Measurements from ENCODE around the gene PER3. TPM values are rescaled to one million over a fixed set of nuclear protein-coding genes. Genes with fewer than 3 reads are reported as not detected.

PER3 gene
- total and polyA plus RNA-seq, 8 donors: 4.6 to 13.9 (median 9.6) TPM

DNA sequence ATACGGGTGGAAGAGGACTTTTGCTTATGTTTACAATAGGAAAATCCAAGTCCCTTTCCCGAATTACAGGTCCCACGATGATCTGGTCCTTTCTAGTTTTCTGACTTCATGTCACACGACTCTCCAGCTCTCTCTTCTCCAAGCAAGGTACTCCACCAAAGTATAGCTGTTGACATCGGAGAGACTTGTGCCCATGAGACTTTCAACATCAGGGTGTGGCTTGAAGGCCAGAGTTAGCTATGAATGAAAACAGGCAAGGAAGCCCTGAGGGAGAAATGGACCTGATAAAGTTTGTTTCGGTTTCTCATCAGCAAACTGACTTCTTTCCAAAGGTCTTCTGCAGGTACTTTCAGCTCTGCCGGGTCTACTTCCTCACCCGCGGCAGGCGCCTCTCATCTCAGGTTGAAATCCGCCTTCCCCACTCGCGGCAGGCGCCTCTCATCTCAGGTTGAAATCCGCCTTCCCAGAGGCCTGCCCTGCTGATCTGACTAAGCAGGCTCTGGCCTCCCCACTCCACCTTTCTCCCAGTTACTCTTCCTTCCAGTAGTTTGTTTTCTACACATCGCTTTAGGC lies 2.1 kb upstream of the PER3 start:
- no peak for DNase-seq
- Histone ChIP-seq H3K27me3 (no peaks in the 10 kb centered on the region), H3K9me3 (no peaks in the 10 kb centered on the region), H3K36me3 (peaks cover 0 to 9% (median 7%) of the 10 kb centered on the region in 3 donors), H3K27ac (no peak overlapping the region), H3K4me1 (peaks cover 1 to 9% (median 6%) of the 10 kb centered on the region in 3 donors), H3K4me3 (no peak overlapping the region)
- WGBS, 2 donors: 89 to 91% methylated on average over 16 of the region's 16 CpGs
- no peak for FAIRE-seq
- ATAC-seq: no peak
- intact Hi-C loops (cut with DNase I): no loop called here
- TF ChIP-seq, protein P1, sequence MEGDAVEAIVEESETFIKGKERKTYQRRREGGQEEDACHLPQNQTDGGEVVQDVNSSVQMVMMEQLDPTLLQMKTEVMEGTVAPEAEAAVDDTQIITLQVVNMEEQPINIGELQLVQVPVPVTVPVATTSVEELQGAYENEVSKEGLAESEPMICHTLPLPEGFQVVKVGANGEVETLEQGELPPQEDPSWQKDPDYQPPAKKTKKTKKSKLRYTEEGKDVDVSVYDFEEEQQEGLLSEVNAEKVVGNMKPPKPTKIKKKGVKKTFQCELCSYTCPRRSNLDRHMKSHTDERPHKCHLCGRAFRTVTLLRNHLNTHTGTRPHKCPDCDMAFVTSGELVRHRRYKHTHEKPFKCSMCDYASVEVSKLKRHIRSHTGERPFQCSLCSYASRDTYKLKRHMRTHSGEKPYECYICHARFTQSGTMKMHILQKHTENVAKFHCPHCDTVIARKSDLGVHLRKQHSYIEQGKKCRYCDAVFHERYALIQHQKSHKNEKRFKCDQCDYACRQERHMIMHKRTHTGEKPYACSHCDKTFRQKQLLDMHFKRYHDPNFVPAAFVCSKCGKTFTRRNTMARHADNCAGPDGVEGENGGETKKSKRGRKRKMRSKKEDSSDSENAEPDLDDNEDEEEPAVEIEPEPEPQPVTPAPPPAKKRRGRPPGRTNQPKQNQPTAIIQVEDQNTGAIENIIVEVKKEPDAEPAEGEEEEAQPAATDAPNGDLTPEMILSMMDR (IDR thresholded peaks at IDR 0.05): no peak

DNA sequence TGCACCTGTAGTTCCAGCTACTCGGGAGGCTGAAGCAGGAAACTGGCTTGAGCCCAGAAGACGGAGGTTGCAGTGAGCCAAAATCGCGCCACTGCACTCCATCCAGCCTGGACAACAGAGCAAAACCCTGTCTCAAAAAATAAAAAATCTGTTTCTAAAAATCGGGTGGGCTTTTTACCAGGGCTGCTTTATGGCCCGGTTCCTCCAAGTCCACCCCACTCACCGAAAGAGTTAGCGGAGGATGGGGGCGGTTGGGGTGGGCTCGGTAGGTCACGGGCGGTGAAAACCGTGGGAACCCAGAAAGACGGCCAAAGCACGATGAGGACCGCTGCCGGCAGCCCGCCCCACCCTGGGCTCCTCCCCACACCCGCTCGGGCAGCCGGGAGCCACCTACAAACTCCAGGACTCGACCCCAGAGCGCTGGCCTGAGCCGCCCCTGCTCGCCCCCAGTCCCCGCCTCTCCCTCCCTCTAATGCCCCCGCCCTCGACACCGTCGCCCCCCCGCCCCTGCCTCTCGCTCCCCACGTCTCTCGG lies 846 bp upstream of the PER3 start:
- TF ChIP-seq, protein P1 (IDR thresholded peaks at IDR 0.05): no peak
- FAIRE-seq (no peak), ATAC-seq (peak; percentile 25 to 70 (median 56)), DNase-seq (peak; percentile 50 to 90 (median 73))
- H3K27ac ChIP-seq: peak overlapping the region; percentile 49 to 78 (median 76)
- H3K27me3 ChIP-seq: no peaks in the 10 kb centered on the region
- no peaks in the 10 kb centered on the region for H3K9me3 ChIP-seq
- peak overlapping the region; percentile 31 to 63 (median 50) for H3K4me3 ChIP-seq
- peaks cover 10 to 17% (median 13%) of the 10 kb centered on the region in 3 donors for H3K4me1 ChIP-seq
- peaks cover 0 to 7% (median 0%) of the 10 kb centered on the region in 3 donors for H3K36me3 ChIP-seq
- intact Hi-C loops (cut with DNase I): no loop called here
- WGBS, 2 donors: 1% methylated on average over 26 to 34 of the region's 34 CpGs

DNA sequence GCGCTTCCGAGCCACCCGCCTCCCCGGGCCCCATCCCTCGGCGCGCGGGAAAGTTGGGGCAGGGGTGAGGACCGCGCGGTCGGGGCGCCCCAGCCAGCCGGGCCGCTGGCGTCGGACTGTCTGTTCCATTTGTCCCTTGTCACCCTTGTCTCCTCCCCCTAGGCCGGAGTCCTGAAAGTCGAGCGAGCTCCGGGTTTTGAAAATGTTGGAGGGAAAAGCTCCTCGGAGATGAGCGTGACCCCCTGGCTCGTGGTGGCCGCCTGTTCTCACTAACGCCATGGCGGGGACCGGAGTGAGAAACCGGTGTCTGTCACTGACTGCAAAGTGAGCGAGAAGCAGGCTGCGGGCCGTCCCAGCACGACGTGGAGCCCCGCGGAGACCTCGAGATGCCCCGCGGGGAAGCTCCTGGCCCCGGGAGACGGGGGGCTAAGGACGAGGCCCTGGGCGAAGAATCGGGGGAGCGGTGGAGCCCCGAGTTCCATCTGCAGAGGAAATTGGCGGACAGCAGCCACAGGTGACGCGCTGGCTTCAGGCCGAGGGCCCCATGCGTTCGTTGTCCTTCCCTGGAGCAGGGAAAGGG lies 491 bp downstream of the PER3 start:
- Histone ChIP-seq H3K36me3 (peaks cover 0 to 10% (median 0%) of the 10 kb centered on the region in 3 donors), H3K9me3 (no peaks in the 10 kb centered on the region), H3K4me1 (peaks cover 10 to 17% (median 13%) of the 10 kb centered on the region in 3 donors), H3K4me3 (peak overlapping the region; percentile 57 to 73 (median 60)), H3K27me3 (no peaks in the 10 kb centered on the region), H3K27ac (peak overlapping the region; percentile 78 to 90 (median 84))
- WGBS, 2 donors: 17 to 18% methylated on average over 47 to 52 of the region's 52 CpGs
- intact Hi-C loops (cut with DNase I): no loop called here
- no peak for FAIRE-seq
- DNase-seq: peak; percentile 53 to 82 (median 60)
- TF ChIP-seq, protein P1 (IDR thresholded peaks at IDR 0.05): no peak
- peak in 3 of 4 donors; percentile 1 to 8 (median 3) for ATAC-seq

- H3K4me1 ChIP-seq: peaks cover 10 to 17% (median 13%) of the 10 kb centered on the region in 3 donors
- FAIRE-seq (no peak), ATAC-seq (no peak), DNase-seq (no peak)
- peak overlapping the region in 3 of 4 donors; percentile 57 to 73 (median 64) for H3K4me3 ChIP-seq
- no peaks in the 10 kb centered on the region for H3K9me3 ChIP-seq
- peaks cover 0 to 8% (median 5%) of the 10 kb centered on the region in 3 donors for H3K36me3 ChIP-seq
- intact Hi-C loops (cut with DNase I): no loop called here
- H3K27ac ChIP-seq: peak overlapping the region in 1 of 4 donors; percentile 90
- 51 to 55% methylated on average over 7 of the region's 7 CpGs for WGBS, 2 donors
- TF ChIP-seq, protein P1 (IDR thresholded peaks at IDR 0.05): no peak
- H3K27me3 ChIP-seq: no peaks in the 10 kb centered on the region
These were observed 1.0 kb downstream of the PER3 start for GRCh38 chr1:7785108-7785507.

Measured in pancreas (tissue), 10 donors.